Activated naive CD4-positive, alpha-beta T cell treated with anti-CD3 and anti-CD28 coated beads, Interleukin-2, amount 50 U/mL, for 16 hours (primary cell): Measurements from ENCODE around the gene VWC2L.

Experiments used
- DNase-seq: peaks from one replicate; pipeline ENCODE4 v3.0.0-alpha.2; 2020

VWC2L gene

GRCh38 chr2:214471382-214471781, 60.5 kb downstream of the VWC2L start:
- no peak for DNase-seq

DNA sequence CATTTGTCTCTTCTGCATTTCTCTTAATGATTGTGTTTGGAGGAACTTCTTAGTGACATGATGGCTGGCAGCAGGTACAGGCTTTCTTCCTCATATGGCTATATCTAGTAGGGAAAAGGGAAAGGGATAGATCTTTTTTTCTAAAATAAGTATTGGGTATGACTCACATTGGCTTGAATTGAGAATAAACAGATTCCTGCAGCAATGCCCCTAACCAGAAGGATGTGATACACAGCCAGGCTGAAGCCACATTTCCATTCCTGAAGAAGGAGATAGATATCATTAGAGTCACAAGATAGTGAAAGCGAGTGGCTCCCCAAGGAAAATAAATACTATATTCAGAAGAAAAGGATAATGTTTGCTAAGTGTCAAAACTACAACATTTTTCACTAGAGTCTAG, 61.1 kb downstream of the VWC2L start:
- no peak for DNase-seq

DNA sequence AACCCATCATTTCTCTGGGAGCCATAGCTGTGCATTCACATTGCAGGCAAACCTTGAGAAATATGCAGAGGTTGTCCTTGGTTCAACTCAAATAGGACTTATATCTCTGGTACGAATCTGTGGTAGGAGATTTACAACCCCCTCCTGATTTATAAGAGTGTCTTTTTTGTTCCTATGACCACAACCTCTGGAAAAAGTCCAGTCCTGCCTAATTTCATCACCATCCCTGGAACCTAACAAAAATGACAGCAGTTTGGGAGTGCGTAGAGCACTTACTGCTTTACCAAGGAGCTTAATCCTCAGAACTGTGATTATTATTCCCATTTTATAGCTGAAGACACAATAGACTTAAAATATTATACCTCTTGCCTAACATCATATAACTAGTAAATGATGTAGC, 66.5 kb downstream of the VWC2L start:
- DNase-seq: no peak

- no peak for DNase-seq
These were observed 70.3 kb downstream of the VWC2L start for GRCh38 chr2:214481204-214481603.

GRCh38 chr2:214482728-214483127, 71.9 kb downstream of the VWC2L start:
- no peak for DNase-seq

DNA sequence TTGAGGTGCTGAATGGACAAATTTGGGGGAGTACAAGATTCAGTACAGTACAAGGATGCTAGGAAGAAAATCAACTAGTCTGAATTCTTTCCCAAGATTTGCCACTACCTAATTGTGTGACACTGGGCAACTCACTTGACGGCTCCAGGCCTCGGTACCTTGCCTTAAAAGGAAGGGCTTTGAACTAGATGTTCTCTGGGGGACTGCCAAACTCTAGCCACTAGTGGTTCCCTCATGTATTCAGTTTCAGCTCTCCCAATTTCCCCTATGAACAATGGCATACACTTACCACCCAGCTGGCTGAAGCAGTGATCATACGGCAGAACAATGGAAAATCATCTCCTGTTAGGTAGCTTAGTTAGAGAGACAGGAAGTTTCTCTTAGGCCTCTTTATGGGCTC, 73.4 kb downstream of the VWC2L start:
- no peak for DNase-seq

- no peak for DNase-seq
These were observed 73.8 kb downstream of the VWC2L start for GRCh38 chr2:214484701-214485100.

DNA sequence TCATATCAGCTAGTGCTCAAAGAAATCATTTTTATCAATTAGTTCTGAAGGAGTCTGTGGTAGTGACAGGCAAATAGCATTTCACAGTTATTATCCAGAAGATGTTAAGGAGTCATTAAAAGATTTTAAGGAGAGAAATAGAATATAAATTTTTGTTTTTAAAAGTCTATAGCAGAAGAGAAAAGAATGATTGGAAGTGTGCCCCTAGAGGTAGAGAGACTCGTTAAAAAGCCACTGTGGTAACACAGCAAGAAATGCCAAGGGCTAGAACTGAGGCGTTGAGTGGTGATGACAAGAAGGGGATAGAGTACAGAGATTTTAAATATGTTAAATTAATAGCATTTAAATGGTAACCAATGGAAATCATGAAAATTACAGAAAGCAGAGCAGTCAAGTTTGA, 78.3 kb downstream of the VWC2L start:
- no peak for DNase-seq

DNA sequence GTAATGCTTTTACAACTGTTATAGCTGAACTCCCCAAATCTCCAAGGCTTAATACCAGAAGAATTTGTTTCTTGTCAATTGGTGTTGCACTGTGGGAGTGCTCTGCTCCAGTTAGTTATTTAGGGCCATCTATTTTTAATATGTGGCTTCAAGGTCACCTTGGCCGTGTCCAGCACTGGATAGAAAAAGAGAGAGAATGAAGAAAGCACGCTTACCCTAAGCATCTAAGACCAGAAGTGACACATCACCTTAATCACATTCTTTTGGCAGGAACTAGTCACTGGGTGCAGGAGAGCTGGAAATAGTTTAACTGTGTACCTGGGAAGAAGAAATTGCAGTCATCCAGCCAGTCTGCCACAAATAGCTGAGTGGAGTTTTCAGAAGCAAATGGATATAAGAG, 78.8 kb downstream of the VWC2L start:
- no peak for DNase-seq

- no peak for DNase-seq
These were observed 81.3 kb downstream of the VWC2L start for GRCh38 chr2:214492152-214492551.

GRCh38 chr2:214492608-214493007, 81.8 kb downstream of the VWC2L start:
- DNase-seq: no peak

GRCh38 chr2:214497489-214497888, 86.6 kb downstream of the VWC2L start:
- no peak for DNase-seq

GRCh38 chr2:214503568-214503967, 92.7 kb downstream of the VWC2L start:
- no peak for DNase-seq

GRCh38 chr2:214504599-214505376, 93.9 kb downstream of the VWC2L start:
- DNase-seq: no peak

GRCh38 chr2:214507032-214507431, 96.2 kb downstream of the VWC2L start:
- DNase-seq: no peak

DNA sequence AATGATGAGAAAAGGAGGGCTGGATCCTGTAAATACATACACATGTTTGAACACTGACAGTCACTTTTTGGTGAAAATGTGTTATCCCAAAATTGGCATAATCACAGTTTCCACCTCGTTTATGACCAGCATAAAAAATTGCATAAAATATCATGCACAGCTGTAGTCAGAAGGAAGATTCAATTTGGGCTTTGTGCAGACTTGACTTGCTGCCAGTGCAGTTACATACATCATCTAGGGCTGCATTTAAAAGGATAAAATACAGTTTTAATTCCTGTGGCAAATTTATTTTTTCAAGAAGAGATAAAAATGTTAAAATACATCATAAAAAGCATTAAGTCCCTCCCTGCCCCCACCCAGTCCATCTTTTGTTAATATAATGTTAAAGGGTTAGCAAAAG, 103.8 kb downstream of the VWC2L start:
- DNase-seq: no peak

GRCh38 chr2:214515111-214515510, 104.3 kb downstream of the VWC2L start:
- DNase-seq: no peak

GRCh38 chr2:214519258-214519818, 108.5 kb downstream of the VWC2L start:
- no peak for DNase-seq

GRCh38 chr2:214529021-214529420, 118.2 kb downstream of the VWC2L start:
- DNase-seq: no peak

- no peak for DNase-seq
These were observed 118.7 kb downstream of the VWC2L start for GRCh38 chr2:214529514-214529913.

DNA sequence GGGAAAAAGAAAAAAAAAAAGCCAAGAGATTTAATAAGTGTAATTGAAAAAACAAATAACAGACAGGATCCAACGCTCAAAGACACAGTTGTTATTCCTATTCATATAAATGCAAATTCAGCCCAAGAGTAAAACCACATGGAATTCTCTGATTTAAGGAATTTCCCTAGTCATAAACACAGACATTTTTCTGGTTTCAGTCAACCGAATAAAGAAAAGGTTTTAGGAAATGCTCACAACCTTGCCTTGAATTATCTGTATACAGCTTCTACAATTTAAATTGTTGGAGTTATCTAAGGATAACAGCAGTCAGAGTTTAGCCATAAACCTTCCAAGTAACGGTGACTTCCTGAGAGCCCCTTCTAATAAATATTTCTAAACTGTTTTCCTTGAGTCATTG, 122.7 kb downstream of the VWC2L start:
- no peak for DNase-seq

DNA sequence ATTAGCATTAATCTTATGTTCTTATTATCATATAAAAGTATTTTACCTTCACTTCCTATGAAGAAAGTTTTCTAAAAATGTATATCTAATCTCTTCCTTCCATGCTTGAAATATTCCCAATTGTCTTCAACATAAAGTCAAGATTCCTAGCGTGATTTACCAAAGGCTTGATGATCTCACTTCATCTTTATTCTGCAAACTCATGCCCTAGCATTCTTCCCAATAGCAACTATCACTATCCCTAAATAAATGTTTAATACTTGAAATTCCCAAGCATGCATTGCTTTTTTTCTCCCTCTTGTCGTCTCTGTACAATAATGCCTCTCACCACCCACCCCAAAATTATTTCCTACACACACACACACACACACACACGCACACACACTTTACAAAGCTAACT, 125.8 kb downstream of the VWC2L start:
- DNase-seq: no peak

- DNase-seq: no peak
These were observed 127.1 kb downstream of the VWC2L start for GRCh38 chr2:214537929-214538328.

DNA sequence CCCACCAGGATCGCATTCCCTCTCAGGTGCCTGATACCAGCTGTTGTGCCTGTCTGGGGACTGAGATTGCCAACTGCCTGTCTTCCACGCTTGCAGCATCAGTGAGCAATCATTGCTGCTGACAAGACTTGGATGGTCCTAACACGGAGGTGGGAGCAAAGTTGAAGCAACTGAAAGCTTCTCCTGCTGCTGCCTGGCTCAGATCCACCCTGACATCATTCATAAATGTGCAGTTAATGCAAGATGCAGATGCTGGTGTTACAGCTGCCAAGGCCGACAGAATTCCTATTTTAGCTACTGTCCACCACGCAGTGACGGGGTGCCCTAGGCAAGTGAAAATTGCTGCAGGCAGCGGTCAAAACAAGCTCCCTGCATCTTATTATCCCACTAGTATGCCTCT, 131.4 kb downstream of the VWC2L start:
- DNase-seq: no peak

GRCh38 chr2:214542866-214543265, 132.0 kb downstream of the VWC2L start:
- no peak for DNase-seq
